Globus pallidus (tissue), 1 donor: ENCODE results near the gene CNKSR2.
"Not testable (repeated sequence)": the region's sequence is repeated elsewhere in the genome, so short reads cannot be mapped to it uniquely, and the experiment has no call there.

Experiments used
- DNase-seq: peaks from one replicate; pipeline ENCODE4 v3.0.0-alpha.2; 2015; ENCODE audit warnings: low spot score

Gene CNKSR2

DNA sequence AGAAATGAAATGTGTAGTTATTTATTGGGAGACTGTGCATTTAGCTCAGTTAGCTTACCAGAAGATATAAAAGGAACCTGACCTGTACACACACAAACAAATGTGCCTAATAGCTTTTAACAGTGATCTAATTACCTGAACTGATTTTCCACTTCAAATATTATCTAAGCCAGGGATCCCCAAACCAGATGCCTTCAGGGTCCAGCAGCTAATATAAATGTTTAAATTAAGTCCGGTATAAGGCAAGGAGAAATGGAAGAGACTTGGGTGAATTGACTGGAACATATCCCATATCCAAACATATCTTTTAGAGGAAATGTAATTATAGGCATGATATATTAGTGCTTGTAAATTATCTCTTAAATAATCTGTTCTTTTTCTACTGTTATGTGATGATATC lies 66.7 kb downstream of the CNKSR2 start:
- no peak for DNase-seq

DNA sequence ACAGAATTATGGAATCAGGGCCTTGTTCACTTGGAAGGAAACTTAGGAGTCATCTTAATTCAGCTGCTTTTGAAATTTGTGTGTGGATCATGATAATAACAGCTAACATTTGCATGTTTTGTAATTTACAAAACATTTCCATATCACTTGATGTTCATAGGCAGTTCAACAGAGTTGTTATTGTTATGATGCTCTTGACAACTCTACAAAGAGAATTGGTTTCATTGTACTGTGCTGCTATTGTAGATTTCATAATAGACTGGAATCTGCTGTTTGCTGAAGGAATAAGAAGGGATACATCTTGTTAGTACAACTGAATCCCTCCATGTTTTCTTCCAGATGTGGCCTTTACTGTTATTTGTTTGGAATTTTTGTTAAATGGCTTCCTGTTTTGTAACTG lies 83.5 kb downstream of the CNKSR2 start:
- no peak for DNase-seq

DNA sequence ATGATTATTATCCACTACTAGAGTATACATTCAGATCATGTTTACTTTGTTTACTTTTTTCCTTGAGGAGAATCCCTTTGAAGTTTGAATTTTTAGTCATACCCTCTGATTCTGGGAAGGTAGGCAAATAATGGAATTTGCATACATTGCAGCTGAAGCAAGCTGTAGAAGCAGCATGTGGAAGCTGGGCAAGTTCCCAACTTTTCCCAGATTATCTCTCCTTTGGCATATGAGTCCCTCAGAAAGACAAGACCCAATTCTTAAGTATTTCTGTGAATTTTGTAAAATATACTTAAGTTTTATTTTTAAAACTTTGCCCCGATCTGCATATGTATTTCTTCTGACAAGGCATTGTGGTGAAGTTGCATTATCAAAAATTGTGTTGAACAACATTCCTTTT lies 94.9 kb downstream of the CNKSR2 start:
- DNase-seq: no peak

DNA sequence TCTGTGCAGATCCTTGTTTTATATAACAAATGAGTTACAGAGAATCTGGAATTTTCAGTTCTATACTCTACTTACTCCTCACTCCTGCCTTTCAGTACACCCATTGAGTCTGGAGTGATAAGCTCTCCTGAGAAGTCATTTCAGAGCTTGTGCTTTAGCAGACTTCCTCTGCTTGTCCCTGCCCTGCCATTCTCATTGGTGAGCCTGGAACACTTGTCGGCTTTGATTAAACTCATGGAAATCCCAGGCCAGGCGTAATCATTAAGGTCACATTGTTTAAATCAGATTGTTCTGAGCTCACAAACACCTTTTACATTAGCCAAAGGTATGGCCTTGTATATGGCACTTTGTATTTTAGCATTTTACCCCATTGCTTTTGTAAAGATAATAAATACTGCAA lies 102.7 kb downstream of the CNKSR2 start:
- no peak for DNase-seq

DNA sequence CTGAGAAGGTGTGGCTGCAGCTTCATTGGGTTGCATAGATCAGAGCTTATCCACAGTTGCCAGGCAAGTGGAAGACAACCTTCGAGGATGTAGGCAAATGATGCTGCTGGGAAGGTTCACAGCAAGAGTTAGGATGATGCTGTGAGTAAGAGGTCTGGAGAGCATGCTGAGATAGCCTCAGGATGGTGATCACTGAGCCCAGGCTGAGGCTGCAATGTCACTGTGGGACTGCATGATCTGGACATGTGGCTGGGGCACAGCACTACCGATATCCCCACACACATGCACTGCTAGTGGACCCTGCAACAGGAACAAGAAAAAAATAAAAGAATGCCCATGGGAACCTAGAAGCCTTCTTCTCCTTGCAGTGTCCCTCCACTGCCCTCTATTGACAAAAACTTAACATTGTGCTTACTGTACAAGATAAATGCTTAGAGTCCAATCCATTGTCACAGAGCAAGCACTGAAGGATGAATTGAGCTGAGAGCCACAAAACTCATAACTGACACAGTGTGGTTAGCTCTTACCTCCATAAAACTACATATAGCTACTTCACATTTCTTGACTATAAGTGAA lies 105.6 kb downstream of the CNKSR2 start:
- peak; percentile 46 for DNase-seq

DNA sequence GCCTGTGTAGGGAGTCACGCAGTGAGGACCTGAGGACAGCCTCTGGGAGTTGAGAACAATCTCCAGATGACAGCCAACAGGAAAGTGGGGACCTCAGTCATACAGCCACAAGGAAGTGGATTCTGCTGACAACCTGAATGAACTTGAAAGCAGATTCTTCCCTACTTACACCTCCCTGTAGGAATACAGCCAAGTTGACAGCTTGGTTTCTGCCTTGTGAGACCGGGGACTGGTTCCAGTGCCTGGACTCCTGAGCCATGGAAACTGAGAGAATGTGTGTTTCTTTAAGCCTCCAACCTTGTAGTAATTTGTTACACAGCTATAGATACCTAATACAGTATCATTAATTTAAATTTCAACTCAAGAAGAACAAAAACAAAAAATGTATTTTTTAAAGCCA lies 107.5 kb downstream of the CNKSR2 start:
- DNase-seq: no peak

DNA sequence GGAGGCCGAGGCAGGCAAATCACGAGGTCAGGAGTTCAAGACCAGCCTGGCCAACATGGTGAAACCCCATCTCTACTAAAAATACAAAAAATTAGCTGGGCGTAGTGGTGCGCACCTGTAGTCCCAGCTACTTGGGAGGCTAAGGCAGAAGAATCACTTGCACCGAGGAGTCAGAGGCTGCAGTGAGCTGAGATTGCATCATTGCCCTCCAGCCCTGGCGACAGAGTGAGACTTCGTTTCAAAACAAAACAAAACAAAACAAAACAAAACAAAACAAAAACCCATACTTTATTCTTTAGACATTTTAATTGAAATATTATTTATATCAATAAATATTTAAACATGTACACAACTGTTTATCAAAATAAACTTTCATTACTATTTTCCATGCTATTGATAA lies 109.8 kb downstream of the CNKSR2 start:
- DNase-seq: not testable (repeated sequence)

DNA sequence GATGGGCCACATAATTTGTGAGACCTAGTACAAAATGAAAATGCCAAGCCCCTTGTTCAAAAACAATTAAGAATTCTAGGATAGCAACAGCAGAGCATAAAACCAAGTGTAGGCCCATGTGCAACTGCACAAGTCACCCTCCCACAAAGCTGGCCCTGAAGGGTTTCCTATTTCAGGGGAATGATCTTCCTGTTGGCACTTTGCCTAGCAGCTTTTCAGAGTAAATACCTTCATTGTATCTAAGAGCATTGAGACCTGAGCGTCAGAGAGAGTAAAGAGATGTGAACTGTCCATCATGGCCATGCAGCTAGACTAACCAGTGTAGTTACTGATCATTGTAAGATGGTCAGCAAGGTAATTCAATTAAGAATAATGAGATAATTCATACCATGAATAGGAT lies 113.6 kb downstream of the CNKSR2 start:
- DNase-seq: no peak

DNA sequence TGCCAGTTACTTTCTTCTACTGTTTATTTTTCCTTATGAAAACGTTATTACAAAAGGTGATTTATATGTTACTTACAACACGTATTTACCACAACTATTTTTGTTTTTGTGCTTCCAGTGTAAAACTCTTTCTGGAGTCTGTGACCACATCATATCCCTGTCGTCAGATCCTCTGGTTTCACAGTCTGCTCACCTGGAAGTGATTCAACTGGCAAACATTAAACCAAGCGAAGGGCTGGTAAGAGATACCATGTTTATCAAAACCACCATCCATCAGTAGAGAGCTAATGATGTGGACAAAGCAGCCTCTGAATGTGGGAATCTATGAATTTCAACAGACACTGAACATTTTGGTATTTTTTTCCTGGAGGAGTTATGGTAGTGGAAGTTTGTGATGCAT lies 116.1 kb downstream of the CNKSR2 start:
- no peak for DNase-seq

DNA sequence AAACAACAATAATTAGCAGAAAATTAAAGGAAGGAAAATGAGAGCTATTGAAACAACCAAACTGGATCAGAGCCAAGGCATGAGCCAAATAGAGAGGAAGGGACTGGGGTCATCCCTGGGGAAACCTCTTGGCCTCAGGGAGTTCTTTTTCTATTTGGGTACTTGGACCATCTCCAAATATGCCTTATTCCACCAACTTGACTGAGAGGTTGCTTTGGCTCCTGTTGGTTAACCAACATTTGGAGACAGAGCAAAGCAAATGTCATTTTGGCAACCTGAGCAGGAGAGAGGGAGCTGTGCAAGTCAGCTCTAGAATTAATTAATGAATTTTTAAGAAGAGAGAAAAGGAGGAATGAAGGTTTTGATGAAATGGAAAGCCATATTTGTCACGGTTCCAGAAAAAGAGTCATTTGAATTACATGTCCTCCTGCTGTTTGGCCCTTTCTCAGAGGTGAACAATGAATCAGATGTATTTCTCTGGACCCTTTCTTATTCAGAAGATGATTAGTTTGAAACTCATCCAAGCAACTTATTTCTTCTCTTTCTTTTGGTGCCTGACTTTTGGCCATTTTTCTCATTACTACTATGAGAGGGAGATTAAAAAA lies 119.1 kb downstream of the CNKSR2 start:
- DNase-seq: no peak

DNA sequence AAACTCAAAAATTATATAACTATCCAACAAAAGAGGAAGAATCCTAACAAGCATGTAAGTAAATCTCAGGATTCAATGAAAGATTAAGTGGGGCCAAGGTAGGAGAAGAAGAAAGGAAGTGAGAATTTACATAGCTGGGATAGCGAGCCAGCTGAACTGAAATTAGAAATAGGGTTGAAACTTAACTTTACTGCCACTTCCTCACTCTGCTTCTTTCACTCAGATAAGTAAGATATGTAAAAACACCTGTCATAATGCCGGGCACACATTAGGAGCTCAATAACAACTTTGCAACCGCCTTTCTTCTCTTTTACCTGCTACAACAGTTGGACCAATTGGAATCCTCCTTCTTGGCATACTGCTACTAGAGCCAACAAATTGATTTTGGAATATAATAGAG lies 129.4 kb downstream of the CNKSR2 start:
- no peak for DNase-seq

DNA sequence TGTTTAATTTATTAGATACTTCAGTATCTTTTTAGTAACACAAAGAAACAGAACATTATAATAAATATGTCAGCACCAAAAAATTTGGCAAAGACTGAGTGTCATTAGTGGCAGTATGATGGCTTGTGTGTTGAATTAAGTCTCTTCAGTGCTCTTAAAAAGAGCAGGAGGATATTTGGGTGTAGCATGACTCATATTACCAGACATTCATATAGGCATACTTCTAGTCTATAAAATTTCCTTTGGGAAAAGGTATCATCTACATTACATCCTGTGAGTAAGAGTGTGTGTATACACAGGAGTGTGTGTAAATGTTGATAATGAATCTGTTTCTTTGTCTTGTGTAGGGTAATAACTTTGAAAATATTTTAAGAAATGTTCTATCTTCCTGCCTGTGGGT lies 135.7 kb downstream of the CNKSR2 start:
- no peak for DNase-seq

DNA sequence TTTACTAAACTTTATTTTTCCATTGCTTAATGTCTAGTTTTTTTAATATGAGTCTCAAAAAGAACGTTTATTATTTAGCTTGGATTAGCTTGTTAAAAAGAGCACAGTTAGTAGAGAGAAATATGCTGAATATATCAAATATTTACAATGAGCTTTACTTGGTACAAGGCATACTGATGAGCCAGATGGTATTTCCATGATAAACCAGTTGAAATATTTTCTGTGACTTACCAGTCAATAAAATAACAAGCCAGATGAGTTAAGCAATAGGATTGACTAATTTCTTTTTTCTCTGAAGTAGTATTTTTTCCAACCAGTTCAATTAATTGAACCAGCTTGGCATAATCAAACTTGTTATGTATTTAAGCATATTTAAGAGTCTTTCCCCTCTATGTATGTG lies 149.8 kb downstream of the CNKSR2 start:
- DNase-seq: no peak

DNA sequence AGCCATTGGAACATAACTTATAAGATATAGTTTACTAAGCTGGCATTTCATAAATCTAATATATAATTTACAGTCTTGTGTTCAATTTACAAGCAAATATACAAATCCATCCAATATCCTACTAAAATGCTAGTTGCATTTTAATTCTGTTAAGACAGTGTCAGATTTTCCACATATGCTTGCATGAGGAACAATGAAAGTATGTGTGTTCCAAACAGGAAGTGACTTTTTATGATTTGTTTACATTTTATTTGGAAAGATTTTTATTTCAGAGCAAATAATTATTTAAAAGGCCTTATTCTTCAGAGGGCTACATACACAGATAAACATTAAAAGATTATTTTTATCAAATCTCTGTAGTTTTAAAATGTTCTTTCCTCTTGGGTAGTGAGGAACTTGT lies 153.9 kb downstream of the CNKSR2 start:
- no peak for DNase-seq

DNA sequence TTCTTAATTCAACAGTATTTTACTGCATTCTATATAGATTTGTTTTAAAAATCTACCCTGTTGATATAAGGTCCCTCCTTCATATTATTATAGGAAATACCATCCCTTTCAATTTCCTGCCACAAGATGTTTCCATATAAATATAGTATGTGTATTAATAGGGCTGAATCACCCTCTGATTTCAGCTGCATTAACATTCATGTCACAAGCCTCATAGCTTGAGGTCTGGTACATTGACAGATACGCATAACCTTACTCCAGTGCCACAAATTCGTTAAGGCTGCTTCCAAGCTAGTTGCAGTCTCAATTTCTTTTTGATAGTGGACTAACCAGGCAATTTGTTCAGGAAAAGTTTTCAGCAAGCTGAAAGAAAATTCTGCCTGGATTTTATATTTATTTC lies 155.6 kb downstream of the CNKSR2 start:
- DNase-seq: no peak

DNA sequence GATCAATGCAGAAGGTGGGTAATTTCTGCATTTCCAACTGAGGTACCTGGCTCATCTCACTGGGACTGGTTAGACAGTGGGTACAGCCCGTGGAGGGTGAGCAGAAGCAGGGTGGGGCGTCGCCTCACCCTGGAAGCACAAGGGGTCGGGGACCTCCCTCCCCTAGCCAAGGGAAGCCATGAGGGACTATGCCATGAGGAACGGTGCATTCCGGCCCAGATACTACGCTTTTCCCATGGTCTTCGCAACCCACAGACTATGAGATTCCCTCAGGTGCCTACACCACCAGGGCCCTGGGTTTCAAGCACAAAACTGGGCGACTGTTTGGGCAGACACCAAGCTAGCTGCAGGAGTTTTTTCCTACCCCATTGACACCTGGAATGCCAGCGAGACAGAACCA lies 170.4 kb downstream of the CNKSR2 start:
- DNase-seq: not testable (repeated sequence)

DNA sequence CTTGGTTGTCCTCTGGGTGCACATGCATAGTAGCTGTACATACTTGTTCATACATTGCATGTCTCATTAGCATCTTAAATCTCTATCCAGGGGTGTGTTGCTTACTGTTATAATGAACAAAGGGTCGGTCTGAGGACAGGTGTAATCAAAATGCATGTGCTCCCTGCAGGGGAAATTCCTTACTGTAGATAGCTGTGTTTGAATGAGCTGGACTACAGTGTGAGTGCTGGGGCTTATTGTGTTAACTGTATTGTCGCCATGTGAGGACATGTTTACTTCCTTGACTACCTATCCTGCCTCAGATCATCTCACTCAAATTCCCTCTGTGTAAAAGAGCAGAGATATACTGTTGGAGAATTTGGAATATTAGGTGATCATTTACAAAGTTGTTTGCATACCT lies 185.2 kb downstream of the CNKSR2 start:
- DNase-seq: no peak

DNA sequence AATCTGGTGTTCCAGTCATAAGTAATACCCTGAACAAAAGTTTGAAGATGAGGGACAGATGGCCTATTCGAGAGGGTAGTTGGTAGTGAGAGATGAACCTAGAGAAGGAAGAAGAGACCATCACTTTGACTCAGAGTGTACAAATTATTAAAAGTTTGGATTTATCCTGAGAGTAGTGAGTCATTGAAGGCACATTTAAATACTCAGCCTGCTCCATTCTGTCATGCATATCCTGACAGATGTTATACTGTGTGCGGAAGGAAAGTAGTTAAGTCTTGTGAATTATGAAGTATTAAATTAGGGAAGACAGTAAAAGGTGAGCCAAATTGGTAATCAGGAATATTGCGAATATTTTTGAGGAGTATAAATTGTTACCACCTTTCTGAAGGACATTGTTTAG lies 190.8 kb downstream of the CNKSR2 start:
- no peak for DNase-seq

DNA sequence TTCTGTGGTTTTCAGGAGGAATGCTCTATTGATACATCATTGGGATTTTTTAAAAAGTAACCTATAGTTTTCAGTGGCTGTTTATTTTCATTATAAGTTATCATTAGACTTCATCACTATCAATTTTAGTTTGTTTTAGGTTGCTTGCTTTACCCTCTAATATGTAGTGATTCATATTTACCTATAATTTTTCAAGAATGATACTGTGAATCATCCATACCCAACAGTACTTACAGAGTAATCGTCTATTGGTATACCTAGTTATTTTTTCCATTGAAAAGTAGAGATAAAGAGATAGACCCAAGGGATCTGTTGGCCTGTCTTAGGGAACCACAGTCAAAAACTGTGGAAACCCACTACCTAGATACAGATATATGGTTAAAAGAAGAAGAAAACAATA lies 200.6 kb downstream of the CNKSR2 start:
- DNase-seq: no peak

DNA sequence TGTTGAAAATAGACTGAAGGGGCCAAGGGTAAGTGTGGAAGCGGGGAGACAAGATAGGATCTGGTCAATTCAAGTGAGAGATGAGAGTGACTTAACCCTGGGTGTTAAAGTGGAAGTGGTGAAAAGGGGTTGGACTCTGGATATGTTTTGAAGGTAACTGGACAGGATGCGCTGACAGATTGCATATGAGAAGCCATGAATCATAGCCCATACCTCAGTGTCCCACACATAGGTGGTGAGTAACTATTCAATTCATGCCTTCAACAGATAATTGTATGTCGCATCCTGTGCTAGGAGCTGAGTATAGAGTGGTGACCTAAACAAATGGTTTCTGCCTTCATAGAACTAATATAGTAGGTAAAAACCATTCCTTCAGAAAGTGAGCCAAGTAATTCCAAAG lies 207.3 kb downstream of the CNKSR2 start:
- DNase-seq: no peak

DNA sequence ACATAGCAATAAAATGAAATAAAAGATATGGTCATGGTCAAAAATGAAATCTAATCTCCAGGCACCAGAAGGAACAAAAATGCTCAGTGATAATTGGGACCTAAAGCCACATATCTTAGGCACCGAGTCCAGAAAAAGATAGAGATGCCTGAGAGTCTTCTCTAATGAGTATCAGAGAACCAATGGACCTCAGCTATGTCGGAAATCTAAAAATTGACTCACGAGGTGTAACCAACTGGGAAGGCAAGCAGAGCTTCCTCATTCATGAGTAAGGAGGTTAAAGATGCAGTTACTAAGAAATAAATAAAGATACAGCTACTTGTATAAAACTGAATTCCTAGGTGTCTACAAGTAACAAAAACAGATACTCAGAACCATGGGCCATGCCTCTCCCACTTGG lies 211.8 kb downstream of the CNKSR2 start:
- no peak for DNase-seq

DNA sequence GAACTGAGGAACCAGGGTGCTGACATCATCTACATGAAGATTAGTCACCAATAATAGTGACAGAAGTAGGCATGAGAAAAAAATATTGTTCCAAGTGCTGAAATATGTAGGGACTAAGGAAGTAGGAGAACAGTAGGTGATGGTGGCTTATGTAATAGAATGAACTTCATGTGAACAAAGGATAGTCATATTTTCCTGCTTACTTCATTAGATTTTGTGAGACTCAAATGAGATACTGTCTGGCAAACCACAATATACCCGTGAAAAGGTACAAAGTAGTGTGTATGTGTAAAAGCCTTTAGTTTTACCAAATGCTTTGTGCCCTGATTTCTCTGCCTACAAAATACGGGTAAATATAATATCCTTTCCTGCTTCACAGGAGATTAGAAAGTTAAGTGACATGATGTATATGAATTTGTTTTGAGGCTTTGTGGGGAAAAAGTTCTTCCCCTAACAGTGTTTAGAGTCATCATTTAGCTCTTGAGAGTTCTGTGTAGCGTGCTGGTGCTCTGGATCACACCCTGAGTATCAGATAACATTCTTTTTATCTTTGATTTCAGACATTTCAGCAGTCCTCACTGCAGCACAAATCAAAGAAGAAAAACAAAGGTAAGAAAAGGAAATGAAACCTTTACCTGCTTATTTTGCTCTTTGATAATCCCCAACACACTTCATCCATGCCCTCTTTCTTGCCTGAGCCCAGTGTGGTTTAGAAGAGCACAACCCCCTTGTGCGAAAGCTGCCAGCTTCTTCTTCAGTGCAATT lies 216.0 kb downstream of the CNKSR2 start:
- DNase-seq: no peak

DNA sequence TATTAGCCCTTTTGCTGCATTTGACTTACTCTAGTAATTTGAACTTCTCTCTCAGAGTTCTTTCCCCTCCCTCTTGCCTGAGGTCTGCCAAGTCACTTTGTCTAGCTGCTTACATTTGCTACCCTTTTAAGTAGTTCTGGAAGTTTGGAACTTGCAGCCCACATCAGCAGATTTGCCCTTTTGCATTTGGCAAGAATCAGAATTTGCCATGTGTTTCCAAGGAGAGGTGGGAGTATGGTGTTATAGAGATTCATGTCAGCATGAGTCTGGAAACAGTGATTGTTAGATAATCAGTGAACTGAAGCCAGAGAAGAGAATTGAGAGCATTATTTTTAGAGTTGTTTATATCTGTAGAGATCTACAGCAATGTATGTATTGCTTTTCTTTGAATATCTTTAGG lies 231.8 kb downstream of the CNKSR2 start:
- peak; percentile 5 for DNase-seq

DNA sequence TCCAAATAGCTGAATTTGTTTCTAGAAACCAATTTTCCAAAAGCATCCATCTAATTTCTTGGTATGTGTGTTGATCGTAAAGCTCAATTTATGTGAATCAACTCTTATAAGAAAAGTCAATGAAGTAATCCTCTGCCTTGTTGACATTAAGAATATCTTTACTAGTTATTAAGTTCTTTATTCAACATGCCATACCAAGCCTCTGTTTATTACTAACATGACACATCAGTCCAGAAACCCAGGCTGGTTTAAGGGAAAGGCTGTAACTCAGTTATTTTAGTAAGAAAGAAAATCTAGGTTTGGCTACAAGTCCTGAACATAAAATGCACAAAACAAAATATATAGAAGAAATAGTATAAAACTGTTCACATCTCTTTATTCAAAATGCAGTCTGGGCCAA lies 235.9 kb downstream of the CNKSR2 start:
- DNase-seq: no peak
